ENCODE measurements around the gene PLA2R1.

Gene PLA2R1

DNA sequence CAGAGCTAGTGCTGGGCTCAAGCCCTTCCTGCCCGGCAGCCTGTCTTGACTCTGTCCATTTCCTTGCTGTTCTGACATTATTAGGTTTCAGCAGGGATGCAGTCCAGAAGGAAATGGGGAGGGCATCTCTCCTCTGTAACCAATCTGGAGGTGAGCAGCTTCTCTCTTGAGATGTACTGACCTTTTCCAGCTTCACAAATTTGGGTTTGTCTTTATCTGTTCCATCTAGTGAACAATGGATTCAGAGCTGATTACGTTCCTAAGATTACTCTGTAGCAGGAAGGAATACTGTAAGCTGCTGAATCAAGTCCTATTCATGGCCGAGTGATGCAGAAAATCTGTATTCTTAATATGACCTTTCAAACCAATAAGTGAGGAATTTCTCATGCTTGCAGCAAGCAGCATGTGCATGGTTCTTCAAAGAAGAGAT is 11.0 kb downstream of the PLA2R1 start:
- in situ Hi-C loops (cut with MboI; ENCODE audit: low sequenced_read_pairs, unreplicated experiment), result no loop called here
- no peak for DNase-seq (ENCODE audit: low spot score)
- no peak for TF ChIP-seq CTCF (IDR thresholded peaks at IDR 0.05; ENCODE audit: borderline replicate concordance, control extremely low read depth, extremely low read depth, insufficient read depth, missing control alignments)

DNA sequence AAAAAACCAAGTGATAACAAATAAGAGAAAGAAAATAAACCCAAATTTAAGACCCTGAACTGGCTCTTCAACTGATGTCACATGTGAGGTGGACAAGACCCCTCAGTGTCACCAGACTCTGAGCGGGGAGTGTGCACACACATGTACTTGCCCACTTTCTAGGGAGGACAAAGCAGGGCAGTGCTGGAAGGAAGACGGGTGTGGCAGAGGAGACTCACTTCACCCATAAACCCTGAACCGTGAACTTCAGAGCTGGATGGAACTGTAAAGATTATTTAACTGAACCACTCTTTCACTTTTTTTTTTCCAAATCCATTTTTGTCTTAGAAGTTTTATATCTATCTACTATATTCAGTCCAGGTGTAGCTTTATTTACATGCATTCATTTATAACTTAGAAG is 12.3 kb downstream of the PLA2R1 start:
- in situ Hi-C loops (cut with MboI; ENCODE audit: low sequenced_read_pairs, unreplicated experiment), result no loop called here
- no peak for TF ChIP-seq CTCF (IDR thresholded peaks at IDR 0.05; ENCODE audit: borderline replicate concordance, control extremely low read depth, extremely low read depth, insufficient read depth, missing control alignments)
- no peak for DNase-seq (ENCODE audit: low spot score)

- DNase-seq (ENCODE audit: low spot score), result no peak
- no peak for TF ChIP-seq CTCF (IDR thresholded peaks at IDR 0.05; ENCODE audit: borderline replicate concordance, control extremely low read depth, extremely low read depth, insufficient read depth, missing control alignments)
- in situ Hi-C loops (cut with MboI; ENCODE audit: low sequenced_read_pairs, unreplicated experiment), result no loop called here
Measured at GRCh38 chr2:160045703-160046210, 16.7 kb downstream of the PLA2R1 start.

DNA sequence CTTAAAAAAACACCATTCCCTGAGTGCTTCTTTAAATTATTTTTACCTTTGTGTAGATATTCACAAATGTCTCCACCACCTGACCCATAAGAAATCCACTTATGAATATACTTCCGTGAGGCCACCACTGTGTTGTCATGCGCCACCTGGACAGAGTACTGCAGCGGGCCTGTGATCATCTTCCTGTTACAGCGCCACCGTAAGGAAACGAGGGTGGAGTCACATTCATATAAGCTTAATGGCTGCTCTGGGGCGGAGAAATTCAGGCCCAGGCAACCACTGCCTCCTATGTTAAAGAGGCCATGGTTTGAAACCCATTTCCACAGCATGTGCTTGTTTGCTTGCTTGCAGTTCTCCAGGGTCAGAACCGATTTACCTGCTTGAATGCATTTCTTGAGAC is 17.7 kb downstream of the PLA2R1 start:
- in situ Hi-C loops (cut with MboI; ENCODE audit: low sequenced_read_pairs, unreplicated experiment), result no loop called here
- TF ChIP-seq CTCF (IDR thresholded peaks at IDR 0.05; ENCODE audit: borderline replicate concordance, control extremely low read depth, extremely low read depth, insufficient read depth, missing control alignments), result no peak
- no peak for DNase-seq (ENCODE audit: low spot score)

DNA sequence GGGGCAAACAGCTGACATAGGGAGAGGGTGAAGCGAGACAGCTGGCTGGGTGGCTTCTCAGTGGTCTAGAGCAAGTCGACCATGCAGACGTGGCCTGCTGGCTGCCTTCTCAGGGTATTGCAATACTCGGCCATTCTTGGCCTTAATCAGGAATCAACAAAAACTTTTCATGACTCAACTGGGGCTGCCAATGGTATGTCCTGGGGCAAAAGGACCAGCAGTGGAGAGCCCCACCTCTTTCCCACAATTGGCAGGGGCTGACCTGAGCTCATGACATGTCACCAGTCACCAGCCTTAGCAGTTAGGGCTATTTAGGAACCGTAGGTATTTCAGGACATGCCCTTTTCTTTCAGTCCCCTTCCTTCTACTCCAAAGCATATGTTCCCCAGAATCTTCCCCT is 19.1 kb downstream of the PLA2R1 start:
- DNase-seq (ENCODE audit: low spot score), result no peak
- no peak for TF ChIP-seq CTCF (IDR thresholded peaks at IDR 0.05; ENCODE audit: borderline replicate concordance, control extremely low read depth, extremely low read depth, insufficient read depth, missing control alignments)
- in situ Hi-C loops (cut with MboI; ENCODE audit: low sequenced_read_pairs, unreplicated experiment), result no loop called here

GRCh38 chr2:160042054-160042453 is 20.4 kb downstream of the PLA2R1 start:
- no peak for TF ChIP-seq CTCF (IDR thresholded peaks at IDR 0.05; ENCODE audit: borderline replicate concordance, control extremely low read depth, extremely low read depth, insufficient read depth, missing control alignments)
- no peak for DNase-seq (ENCODE audit: low spot score)
- in situ Hi-C loops (cut with MboI; ENCODE audit: low sequenced_read_pairs, unreplicated experiment), result no loop called here

GRCh38 chr2:160041091-160041490 is 21.3 kb downstream of the PLA2R1 start:
- DNase-seq (ENCODE audit: low spot score), result no peak
- in situ Hi-C loops (cut with MboI; ENCODE audit: low sequenced_read_pairs, unreplicated experiment), result no loop called here
- TF ChIP-seq CTCF (IDR thresholded peaks at IDR 0.05; ENCODE audit: borderline replicate concordance, control extremely low read depth, extremely low read depth, insufficient read depth, missing control alignments), result no peak
